Activated CD4-positive, alpha-beta T cell treated with anti-CD3 and anti-CD28 coated beads, Interleukin-2, amount 50 U/mL, for 4 hours (primary cell): ENCODE data around the gene MRPL41.
A peak's percentile ranks its signal among the peaks of the same experiment; 100 is the strongest.
"Not testable (repeated sequence)": the region's sequence is repeated elsewhere in the genome, so short reads cannot be mapped to it uniquely, and the experiment has no call there.

Experiments used
- DNase-seq, 2 experiments: peaks; one replicate each; pipeline ENCODE4 v3.0.0-alpha.2; 2020

The MRPL41 gene

GRCh38 chr9:137522746-137523455 is 28.8 kb upstream of the MRPL41 start:
- DNase-seq = no peak

DNA sequence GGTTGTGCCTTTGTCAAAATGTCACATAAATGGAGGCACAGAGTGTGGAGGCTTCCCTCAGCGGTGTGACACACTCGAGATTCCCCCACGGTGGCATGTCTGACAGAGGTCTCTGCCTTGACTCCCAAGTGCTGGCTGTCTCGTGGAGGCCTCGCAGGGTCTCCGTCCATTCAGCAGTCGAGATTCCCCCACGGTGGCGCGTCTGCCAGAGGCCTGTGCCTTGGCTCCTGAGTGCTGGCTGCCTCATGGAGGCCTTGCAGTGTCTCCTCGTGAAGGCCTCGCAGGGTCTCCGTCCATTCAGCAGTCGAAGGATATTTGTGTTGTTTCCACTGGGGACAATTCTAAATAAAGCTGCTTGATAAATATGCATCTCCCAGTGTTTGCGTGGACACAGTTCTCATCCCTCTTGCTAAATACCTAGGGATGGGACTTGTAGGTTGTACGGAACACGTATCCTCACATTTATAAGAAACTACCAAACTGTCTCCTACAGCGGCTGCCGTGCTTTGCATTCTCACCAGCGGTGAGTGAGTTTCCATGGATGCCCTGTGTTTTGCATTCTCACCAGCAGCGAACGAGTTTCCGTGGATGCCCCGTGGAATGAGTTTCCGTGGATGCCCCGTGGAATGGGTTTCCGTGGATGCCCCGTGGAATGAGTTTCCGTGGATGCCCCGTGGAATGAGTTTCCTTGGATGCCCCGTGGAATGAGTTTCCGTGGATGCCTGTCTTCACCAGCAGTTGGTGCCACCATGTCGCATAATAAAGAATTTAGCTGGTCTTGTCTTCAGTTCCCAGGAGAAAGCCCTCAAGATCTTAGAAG is 27.3 kb upstream of the MRPL41 start:
- DNase-seq = no peak

DNA sequence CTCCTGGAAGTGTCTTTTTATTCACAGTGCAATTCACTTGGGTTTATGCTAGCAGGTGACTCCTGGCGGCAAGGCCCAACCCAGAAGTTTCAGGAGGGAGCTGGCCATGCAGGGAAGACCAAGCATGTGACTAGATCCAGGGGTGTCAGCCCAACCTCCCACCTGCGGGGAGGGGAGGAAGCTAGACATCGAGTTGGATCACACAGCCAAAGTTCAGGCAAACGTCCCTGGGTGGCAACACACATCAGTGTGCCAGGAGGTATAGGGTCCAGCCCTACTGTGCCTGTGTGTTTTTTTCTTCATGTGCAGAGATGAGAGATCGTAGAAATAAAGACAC is 26.7 kb upstream of the MRPL41 start:
- no peak for DNase-seq

- DNase-seq = no peak
Observed at GRCh38 chr9:137530331-137530730, 21.3 kb upstream of the MRPL41 start.

DNA sequence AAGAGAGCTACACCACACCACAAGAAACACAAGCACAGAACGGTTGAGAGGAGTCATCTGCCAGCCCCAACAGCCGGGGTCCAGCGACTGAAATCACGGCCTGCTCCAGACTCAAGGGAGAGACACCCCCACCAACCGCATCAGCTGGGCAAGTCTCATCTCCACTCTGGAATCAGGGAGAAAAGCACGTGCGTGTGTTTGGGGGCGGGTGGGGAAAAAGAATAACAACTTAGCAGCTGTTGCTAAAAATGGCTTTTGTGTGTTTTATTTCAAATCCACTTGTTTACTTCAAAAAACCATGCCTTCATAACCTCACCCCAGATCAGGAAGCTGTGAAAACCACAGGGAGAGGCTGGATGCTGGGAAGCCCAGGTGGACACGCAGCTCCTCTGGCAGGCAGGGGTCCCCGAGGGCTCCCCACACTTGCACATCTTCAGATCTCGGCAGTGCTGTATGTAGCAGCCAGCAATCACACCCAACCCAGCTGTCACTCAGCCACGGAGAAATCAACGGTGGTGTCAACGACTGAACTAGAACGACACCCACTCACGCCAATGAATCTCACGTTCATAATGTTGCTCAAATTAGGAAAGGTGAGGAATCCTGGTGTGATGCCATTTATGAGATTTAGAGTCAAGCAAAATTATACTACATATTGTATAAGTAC is 20.4 kb upstream of the MRPL41 start:
- no peak for DNase-seq

GRCh38 chr9:137532891-137533468 is 18.7 kb upstream of the MRPL41 start:
- DNase-seq = not testable (repeated sequence)

GRCh38 chr9:137534256-137535119 is 17.2 kb upstream of the MRPL41 start:
- DNase-seq = no peak

DNA sequence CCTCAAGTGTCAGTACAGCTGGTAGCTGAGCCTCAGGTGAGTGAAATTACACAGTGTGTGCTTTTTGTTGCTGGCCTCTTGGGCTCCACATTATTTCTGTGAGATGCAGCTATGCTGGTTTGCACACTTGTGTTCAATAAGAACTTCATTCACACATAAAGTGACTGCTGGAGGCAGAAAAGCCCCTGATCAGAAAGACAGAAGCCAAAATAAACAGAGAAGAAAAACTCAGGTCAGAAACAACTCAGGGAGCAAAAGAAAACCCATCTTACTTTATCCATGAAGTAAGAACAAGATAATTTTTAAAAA is 16.6 kb upstream of the MRPL41 start:
- DNase-seq = no peak

- not testable (repeated sequence) for DNase-seq
Observed at GRCh38 chr9:137536594-137537131, 15.0 kb upstream of the MRPL41 start.

GRCh38 chr9:137538058-137538457 is 13.6 kb upstream of the MRPL41 start:
- no peak for DNase-seq

DNA sequence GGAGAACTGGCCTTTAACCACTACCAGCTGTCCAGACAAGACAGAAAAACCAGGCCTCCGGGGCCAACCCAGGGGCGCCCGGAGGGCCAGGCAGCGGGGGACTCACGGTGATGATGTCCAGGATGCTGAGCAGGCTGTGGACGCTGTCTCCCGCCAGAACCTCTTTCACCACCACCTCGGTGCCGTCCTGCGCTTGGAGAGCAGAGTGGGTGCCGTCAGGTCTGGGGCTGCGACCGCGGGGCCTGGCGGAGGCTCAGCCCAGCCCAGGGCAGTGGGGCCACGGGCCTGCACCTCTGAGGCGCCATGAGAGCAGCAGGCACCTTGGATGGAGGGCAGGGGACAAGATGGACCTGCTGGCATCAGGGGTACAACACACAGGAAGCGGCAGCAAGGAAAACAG is 11.1 kb upstream of the MRPL41 start:
- DNase-seq = no peak

DNA sequence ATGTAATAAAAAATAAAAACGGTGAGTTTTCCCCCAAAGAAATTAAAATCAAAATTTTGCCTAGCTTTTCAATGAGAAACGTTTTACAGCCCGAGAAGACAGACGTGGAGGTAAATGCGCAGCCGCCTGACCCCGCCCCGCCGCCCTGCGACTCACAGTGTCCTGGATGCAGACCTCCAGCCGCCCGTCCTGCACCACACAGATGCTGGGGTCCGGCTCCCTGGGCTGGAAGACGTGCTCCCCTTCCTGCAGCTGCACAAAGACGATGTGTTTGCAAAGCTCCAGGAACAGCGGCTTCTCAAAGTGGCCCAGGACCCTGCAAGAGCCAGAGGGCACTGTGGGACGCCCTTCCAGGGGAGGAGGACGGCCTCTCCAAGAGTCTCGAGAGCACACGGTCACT is 9.2 kb upstream of the MRPL41 start:
- no peak for DNase-seq

GRCh38 chr9:137543237-137543963 is 8.3 kb upstream of the MRPL41 start:
- DNase-seq = no peak

GRCh38 chr9:137544176-137544760 is 7.4 kb upstream of the MRPL41 start:
- no peak for DNase-seq

GRCh38 chr9:137545123-137545522 is 6.6 kb upstream of the MRPL41 start:
- no peak for DNase-seq

DNA sequence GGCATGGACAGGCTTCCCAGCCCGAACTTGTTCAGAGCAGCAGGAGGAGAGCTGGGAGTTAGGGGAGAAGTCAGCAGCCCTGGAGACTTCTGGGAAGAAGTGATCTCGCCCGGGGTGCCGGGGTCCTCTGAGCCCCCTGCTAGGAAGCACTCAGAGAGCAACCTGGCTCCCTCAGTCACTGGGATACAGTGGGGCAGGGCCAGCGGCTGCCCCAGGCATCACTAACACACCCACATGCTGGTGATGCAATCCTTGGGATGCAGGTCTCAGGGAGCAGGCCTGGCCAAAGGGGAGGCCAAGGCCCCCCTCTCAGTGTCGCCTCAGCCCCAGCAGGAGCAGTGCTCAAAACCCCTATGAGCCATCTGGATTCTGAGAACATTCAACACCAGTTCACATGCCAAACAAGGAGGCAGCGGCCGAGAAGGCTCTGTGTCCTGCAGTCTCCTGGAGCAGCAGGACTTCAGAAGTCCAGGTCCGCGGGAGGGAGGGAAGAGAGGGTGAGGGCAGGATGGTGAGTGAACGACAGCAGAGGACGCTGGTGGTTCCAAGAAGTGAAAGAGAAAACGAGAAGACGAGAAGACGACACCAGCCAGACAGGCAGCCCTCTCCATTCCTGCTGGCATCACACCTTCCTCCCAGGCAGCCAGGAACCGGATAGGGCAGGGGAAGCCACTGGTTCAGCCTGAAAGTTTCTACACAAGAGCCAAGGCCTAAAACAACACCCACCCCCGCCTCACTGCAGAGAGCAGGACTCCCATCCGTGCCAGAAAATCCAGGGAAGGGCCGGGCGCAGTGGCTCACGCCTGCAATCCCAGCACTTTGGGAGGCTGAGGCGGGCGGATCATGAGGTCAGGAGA is 3.8 kb upstream of the MRPL41 start:
- DNase-seq = no peak

- DNase-seq = peak; percentile 30 to 42
Observed at GRCh38 chr9:137550231-137550621, 1.5 kb upstream of the MRPL41 start, which contains the start of gene PNPLA7. Gene PNPLA7, minus strand, starts transcription at chr9:137550402. Its CDS starts 205 bp downstream, at chr9:137550197.

GRCh38 chr9:137550958-137551263 is 768 bp upstream of the MRPL41 start:
- not testable (repeated sequence) for DNase-seq

- DNase-seq = no peak
Observed at GRCh38 chr9:137552022-137552768, 516 bp downstream of the MRPL41 start.

DNA sequence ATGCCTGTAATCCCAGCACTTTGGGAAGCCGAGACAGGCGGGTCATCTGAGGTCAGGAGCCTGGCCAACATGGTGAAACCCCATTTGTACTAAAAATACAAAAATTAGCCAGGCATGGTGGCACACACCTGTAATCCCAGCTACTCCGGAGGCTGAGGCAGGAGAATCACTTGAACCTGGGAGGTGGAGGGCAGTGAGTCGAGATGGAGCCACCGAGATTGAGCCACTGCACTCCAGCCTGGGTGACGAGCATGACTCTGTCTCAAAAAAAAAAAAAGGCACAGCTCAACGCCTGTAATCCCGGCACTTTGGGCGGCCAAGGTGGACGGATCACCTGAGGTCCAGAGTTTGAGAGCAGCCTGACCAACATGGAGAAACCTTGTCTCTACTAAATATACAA is 2.0 kb downstream of the MRPL41 start:
- DNase-seq = not testable (repeated sequence)
